SK-N-SH (cell line): ENCODE data around the gene ARHGEF40. TPM values are rescaled to one million over a fixed set of nuclear protein-coding genes. Genes with fewer than 3 reads are reported as not detected.

Experiments
- CTCF ChIA-PET: fragments of 300-600, 350-600 bp; formaldehyde crosslinking; extraction: SDS; loops from one replicate; lab custom pipeline; 2021; lab: Yijun Ruan, JAX
- POLR2A ChIA-PET: fragments of 350-600 bp; sonication (Branson Sonifier 250); formaldehyde crosslinking; extraction: SDS; loops from one replicate; lab custom pipeline; 2020; ENCODE audit warnings: antibody characterized with exemption, inconsistent platforms; lab: Yijun Ruan, JAX
- DNase-seq: peaks from one replicate; pipeline ENCODE4 v3.0.0; 2012
- H2AFZ ChIP-seq: fragments of 200-600 bp; sonication (generic); 2 replicates; pipeline ENCODE4 v1.8.1; 2016; ENCODE audit warnings: antibody characterized with exemption, mild to moderate bottlenecking, low read depth
- H3F3A ChIP-seq: fragments of 200-600 bp; sonication (generic); replicated peaks from 2 replicates; pipeline ENCODE3; 2016; ENCODE audit warnings: antibody characterized with exemption, mild to moderate bottlenecking; ENCODE audit not compliant: insufficient read depth
- H3K27ac ChIP-seq, 2 experiments: fragments of 200-500 bp in 1 of 2; fragments of 200-600 bp in 1 of 2; sonication (Bioruptor generic) in 1 of 2; sonication (generic), shearing (Covaris generic) in 1 of 2; 2 replicates each; pipeline versions ENCODE4 v1.5.1 to v1.6.1; 2014 to 2016; ENCODE audit warnings: low read depth in 2 of 2, inconsistent platforms in 1 of 2, low read length in 1 of 2, mild to moderate bottlenecking in 1 of 2, mixed read lengths in 1 of 2
- H3K27me3 ChIP-seq: fragments of 200-600 bp; sonication (generic), shearing (Covaris generic); 2 replicates; pipeline ENCODE4 v1.6.1; 2016; ENCODE audit warnings: mixed run types; ENCODE audit not compliant: insufficient read depth
- H3K36me3 ChIP-seq, 2 experiments: fragments of 200-500 bp in 1 of 2; fragments of 200-600 bp in 1 of 2; sonication (Bioruptor generic) in 1 of 2; sonication (generic) in 1 of 2; replicated peaks in 1 of 2; 2 replicates each; pipeline versions ENCODE3 to v1.5.1; 2014 to 2016; ENCODE audit warnings: low read length in 1 of 2, mild to moderate bottlenecking in 1 of 2; ENCODE audit not compliant: insufficient read depth in 2 of 2, control insufficient read depth in 1 of 2
- H3K4me1 ChIP-seq, 2 experiments: fragments of 200-500 bp in 1 of 2; fragments of 200-600 bp in 1 of 2; sonication (Bioruptor generic) in 1 of 2; sonication (generic), shearing (Covaris generic) in 1 of 2; 2 replicates each; pipeline versions ENCODE4 v1.5.1 to v1.6.1; 2014 to 2016; ENCODE audit warnings: low read depth in 1 of 2, low read length in 1 of 2, mixed run types in 1 of 2; ENCODE audit not compliant: insufficient read depth in 2 of 2, control insufficient read depth in 1 of 2
- H3K4me2 ChIP-seq: fragments of 200-600 bp; sonication (generic), shearing (Covaris generic); 2 replicates; pipeline ENCODE4 v1.6.1; 2017; ENCODE audit warnings: mixed run types
- H3K4me3 ChIP-seq, 2 experiments: fragments of 200-500 bp in 1 of 2; fragments of 200-600 bp in 1 of 2; sonication (Bioruptor generic) in 1 of 2; sonication (generic), shearing (Covaris generic) in 1 of 2; 2 replicates each; pipeline versions ENCODE4 v1.5.1 to v1.8.1; 2014 to 2016; ENCODE audit warnings: low read depth in 2 of 2, inconsistent platforms in 1 of 2, low read length in 1 of 2, mild to moderate bottlenecking in 1 of 2, mixed read lengths in 1 of 2, moderate library complexity in 1 of 2
- H3K79me2 ChIP-seq: fragments of 200-600 bp; sonication (generic); 2 replicates; pipeline ENCODE4 v1.8.1; 2017; ENCODE audit warnings: mild to moderate bottlenecking; ENCODE audit not compliant: insufficient read depth
- H3K9ac ChIP-seq: fragments of 200-600 bp; sonication (generic); 2 replicates; pipeline ENCODE4 v1.6.1; 2017; ENCODE audit warnings: mixed run types
- H3K9me2 ChIP-seq: fragments of 200-600 bp; sonication (generic); 2 replicates; pipeline ENCODE4 v1.6.1; 2017; ENCODE audit warnings: mixed run types
- H3K9me3 ChIP-seq: fragments of 200-600 bp; sonication (generic); 2 replicates; pipeline ENCODE4 v1.6.1; 2017; ENCODE audit warnings: mixed run types, mild to moderate bottlenecking, moderate library complexity
- H4K20me1 ChIP-seq: fragments of 200-600 bp; sonication (generic); 2 replicates; pipeline ENCODE4 v1.6.1; 2017; ENCODE audit warnings: mild to moderate bottlenecking, mixed run types; ENCODE audit not compliant: insufficient read depth
- CHD2 ChIP-seq: fragments of 150-350 bp; IDR thresholded peaks from 2 replicates; pipeline ENCODE4 v1.6.1; 2018; ENCODE audit warnings: low read length; ENCODE audit not compliant: partially characterized antibody
- EP300 ChIP-seq, 2 experiments: IDR thresholded peaks; 2 replicates each; pipeline versions ENCODE4 v1.4.0 to v1.6.1; 2012; ENCODE audit warnings: borderline replicate concordance in 1 of 2, low read depth in 1 of 2, low read length in 1 of 2
- FOSL2 ChIP-seq: IDR thresholded peaks from 2 replicates; pipeline ENCODE4 v1.4.0; 2012; ENCODE audit warnings: low read depth, mild to moderate bottlenecking, moderate library complexity, borderline replicate concordance
- FOXJ3 ChIP-seq: sonication (generic); formaldehyde crosslinking; IDR thresholded peaks from 2 replicates; pipeline ENCODE4 v1.5.1; 2020; ENCODE audit warnings: mild to moderate bottlenecking, missing genetic modification reagents
- GABPA ChIP-seq: IDR thresholded peaks from 2 replicates; pipeline ENCODE4 v1.4.0; 2012; ENCODE audit warnings: low read depth, mild to moderate bottlenecking
- MAX ChIP-seq: IDR thresholded peaks from 2 replicates; pipeline ENCODE4 v1.4.0; 2012; ENCODE audit warnings: low read depth
- MXI1 ChIP-seq: IDR thresholded peaks from 2 replicates; pipeline ENCODE4 v1.6.1; 2012; ENCODE audit warnings: mild to moderate bottlenecking, low read depth, low read length, improper control_type of control experiment
- POLR2AphosphoS5 ChIP-seq: IDR thresholded peaks from 2 replicates; pipeline ENCODE4 v1.6.1; 2012; ENCODE audit warnings: low read depth, low read length
- RAD21 ChIP-seq: IDR thresholded peaks from 2 replicates; pipeline ENCODE4 v1.6.1; 2012; ENCODE audit warnings: mild to moderate bottlenecking, low read length
- RCOR1 ChIP-seq: fragments of 150-350 bp; IDR thresholded peaks from 2 replicates; pipeline ENCODE4 v1.6.1; 2017; ENCODE audit warnings: antibody characterized with exemption, low read length
- RFX5 ChIP-seq: IDR thresholded peaks from 2 replicates; pipeline ENCODE4 v1.6.1; 2012; ENCODE audit warnings: mild to moderate bottlenecking, improper control_type of control experiment, low read length
- SIN3A ChIP-seq: IDR thresholded peaks from 2 replicates; pipeline ENCODE4 v1.6.1; 2012; ENCODE audit warnings: low read depth, mild to moderate bottlenecking, low read length, moderate library complexity, borderline replicate concordance
- SMC3 ChIP-seq: IDR thresholded peaks from 2 replicates; pipeline ENCODE4 v1.6.1; 2012; ENCODE audit warnings: low read depth, low read length, improper control_type of control experiment
- TAF1 ChIP-seq: IDR thresholded peaks from 2 replicates; pipeline ENCODE4 v1.6.1; 2012; ENCODE audit warnings: low read depth, mild to moderate bottlenecking, low read length, moderate library complexity, borderline replicate concordance
- TCF12 ChIP-seq: IDR thresholded peaks from 2 replicates; pipeline ENCODE4 v1.4.0; 2012
- WGBS: methylation state at CpG from one replicate; pipeline ENCODE4 v1.1.6; 2017; ENCODE audit warnings: low lambda C conversion rate; 5-methylcytosine and 5-hydroxymethylcytosine counted together
- polyA plus RNA-seq, 3 experiments: library from polyadenylated mRNA; depleted of rRNA; stranded (reverse); fragments of >200 nt; gene quantifications; 2 replicates each; pipeline ENCODE4 v1.2.3, GENCODE V29; 2012
- TF ChIP-seq, protein P1 (sequence below): fragments of 200-600 bp; sonication (generic); IDR thresholded peaks from 2 replicates; pipeline ENCODE4 v1.6.1; 2017; ENCODE audit warnings: antibody characterized with exemption, mild to moderate bottlenecking, moderate library complexity
- TF ChIP-seq, protein P2 (sequence below): IDR thresholded peaks from 2 replicates; pipeline ENCODE4 v1.6.1; 2012; ENCODE audit warnings: mild to moderate bottlenecking, low read depth, low read length, moderate library complexity

ARHGEF40 gene
- polyA plus RNA-seq, 1 of the 3 experiments (the other 2 are of a cell fraction): 58.8 TPM

DNA sequence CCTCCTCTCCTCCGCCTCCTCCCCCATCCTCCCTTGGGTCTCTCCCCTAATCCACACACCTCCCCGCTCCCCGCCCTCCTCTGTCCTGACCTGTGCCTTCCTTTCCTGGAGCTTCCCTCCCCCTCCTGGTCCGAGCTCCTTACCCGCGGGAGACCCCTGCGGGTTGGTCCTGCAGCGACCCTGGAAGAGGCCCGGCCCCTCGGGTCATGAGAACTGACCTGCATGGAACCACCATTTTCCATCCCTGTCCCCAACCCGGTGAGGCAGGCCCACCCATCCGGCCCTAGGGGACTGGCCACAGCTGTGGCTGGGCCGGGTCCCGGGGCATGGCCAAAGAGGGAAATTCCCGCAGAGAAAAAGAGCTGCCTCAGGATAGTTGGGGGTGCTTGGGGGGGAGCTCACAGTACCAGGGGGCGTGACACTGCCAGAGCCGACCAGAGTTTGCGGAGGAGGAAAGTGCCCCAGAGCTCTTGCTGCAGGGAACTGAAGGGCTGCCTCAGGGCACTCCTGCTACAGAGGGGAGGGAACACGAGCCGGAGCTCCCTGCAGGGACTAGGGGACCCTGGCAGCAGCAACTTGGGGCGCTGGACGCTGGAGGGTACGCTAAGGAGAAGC, 613 bp downstream of the ARHGEF40 start:
- Histone ChIP-seq H3K27me3 (no peaks in the 10 kb centered on the region), H3K27ac (peak overlapping the region; percentile 98 to 99), H2AFZ (peak overlapping the region; percentile 39; the same call in 1 of the 2 replicates), H3K4me2 (peak overlapping the region; percentile 95), H3F3A (peaks cover 30% of the 10 kb centered on the region), H3K79me2 (peaks cover 51% of the 10 kb centered on the region), H3K9ac (peak overlapping the region; percentile 93), H3K9me3 (no peaks in the 10 kb centered on the region), H3K4me1 (peaks cover 22 to 33% of the 10 kb centered on the region in 2 experiments), H4K20me1 (0 out of 2 replicates have a peak, but pooled peaks cover 8% of the 10 kb centered on the region), H3K36me3 (peaks cover 22 to 32% of the 10 kb centered on the region in 2 experiments), H3K9me2 (no peaks in the 10 kb centered on the region), H3K4me3 (peak overlapping the region; percentile 81 to 89)
- DNase-seq: peak; percentile 71
- TF ChIP-seq SIN3A: peak; percentile 58; the same call in 1 of the 2 replicates
- TF ChIP-seq RFX5: no peak
- TF ChIP-seq RCOR1: no peak
- TF ChIP-seq FOSL2: no peak
- TF ChIP-seq, protein P1, sequence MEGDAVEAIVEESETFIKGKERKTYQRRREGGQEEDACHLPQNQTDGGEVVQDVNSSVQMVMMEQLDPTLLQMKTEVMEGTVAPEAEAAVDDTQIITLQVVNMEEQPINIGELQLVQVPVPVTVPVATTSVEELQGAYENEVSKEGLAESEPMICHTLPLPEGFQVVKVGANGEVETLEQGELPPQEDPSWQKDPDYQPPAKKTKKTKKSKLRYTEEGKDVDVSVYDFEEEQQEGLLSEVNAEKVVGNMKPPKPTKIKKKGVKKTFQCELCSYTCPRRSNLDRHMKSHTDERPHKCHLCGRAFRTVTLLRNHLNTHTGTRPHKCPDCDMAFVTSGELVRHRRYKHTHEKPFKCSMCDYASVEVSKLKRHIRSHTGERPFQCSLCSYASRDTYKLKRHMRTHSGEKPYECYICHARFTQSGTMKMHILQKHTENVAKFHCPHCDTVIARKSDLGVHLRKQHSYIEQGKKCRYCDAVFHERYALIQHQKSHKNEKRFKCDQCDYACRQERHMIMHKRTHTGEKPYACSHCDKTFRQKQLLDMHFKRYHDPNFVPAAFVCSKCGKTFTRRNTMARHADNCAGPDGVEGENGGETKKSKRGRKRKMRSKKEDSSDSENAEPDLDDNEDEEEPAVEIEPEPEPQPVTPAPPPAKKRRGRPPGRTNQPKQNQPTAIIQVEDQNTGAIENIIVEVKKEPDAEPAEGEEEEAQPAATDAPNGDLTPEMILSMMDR: no peak
- no peak for TF ChIP-seq FOXJ3 (CRISPR knock-in tag)
- ChIA-PET POLR2A (interaction anchor here (0.7 to 2.7 kb wide), 12 partner anchors 9 to 728 kb away, joined by 3 to 19 read pairs (median 8); partner anchors contain the start of genes PARP2, TMEM253 and ZNF219), CTCF (interaction anchor here (0.7 to 13.2 kb wide), 17 partner anchors 12 to 100 kb away, joined by 3 to 296 read pairs (median 5); partner anchors contain the start of genes TMEM253, TPPP2 and ZNF219)
- 1% methylated on average over 20 of the region's 23 CpGs for WGBS

DNA sequence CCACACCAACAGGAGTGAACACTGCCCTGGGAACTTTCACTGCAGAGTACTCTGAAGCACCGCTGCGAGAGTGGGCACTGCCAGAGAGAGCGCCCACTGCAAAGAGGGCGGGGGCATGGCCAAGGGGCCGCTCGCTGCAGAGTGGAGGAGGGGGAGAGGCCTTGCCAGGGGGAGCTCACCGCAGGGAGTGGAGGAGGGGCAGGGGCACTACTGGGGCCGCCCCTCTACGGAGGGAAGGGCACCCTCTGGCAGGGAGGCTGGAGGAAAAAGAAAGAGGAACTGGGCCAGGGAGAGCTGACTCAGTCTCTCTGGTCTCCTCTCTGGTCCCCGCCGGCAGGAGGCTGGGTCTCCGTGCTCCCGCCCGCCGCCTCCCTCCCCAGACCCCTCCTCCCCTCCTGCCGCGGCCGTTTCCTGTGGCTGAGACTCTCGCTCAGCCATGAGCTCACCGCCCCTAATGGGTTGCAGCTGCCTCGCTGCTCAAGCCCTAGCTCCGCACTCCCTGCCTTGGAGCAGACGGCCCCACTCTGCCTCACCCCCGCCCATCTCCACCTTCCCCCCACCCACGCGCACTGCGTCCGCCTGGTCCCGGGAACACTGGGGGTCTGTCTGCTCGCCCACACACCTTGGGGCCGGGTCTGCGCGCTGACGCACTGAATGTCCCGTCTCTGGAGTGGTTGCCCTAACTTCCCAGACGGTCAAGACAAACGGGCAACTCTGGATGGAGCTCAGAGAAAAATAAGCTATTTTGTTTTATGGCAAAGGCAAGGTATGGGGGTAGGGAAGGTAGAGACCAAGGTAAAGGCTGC, 1.3 kb downstream of the ARHGEF40 start:
- H3K9me3 ChIP-seq: no peaks in the 10 kb centered on the region
- CTCF ChIA-PET: interaction anchor here (0.9 to 13.2 kb wide), 17 partner anchors 10 to 101 kb away, joined by 3 to 296 read pairs (median 5); partner anchors contain the start of genes TMEM253, TPPP2 and ZNF219
- WGBS: 5% methylated on average over 26 of the region's 37 CpGs

More for the DNA sequence above, 1.3 kb downstream of the ARHGEF40 start:
- peak overlapping the region; percentile 95 for H3K4me2 ChIP-seq
- H3K4me1 ChIP-seq: peaks cover 22 to 37% of the 10 kb centered on the region in 2 experiments
- no peaks in the 10 kb centered on the region for H3K27me3 ChIP-seq
- H3K27ac ChIP-seq: peak overlapping the region; percentile 98 to 99
- TF ChIP-seq EP300 (IDR thresholded peaks at IDR 0.05; ENCODE audit: borderline replicate concordance in 1 of 2, low read depth in 1 of 2, low read length in 1 of 2) (peak in 1 of 2 experiments; percentile 25; a peak in 1 of 4 replicates), POLR2AphosphoS5 (peak; percentile 47; the same call in 1 of the 2 replicates), TAF1 (peak; percentile 55; the same call in 1 of the 2 replicates), MXI1 (no peak), SMC3 (no peak), TCF12 (peak; percentile 90), GABPA (0 out of 2 replicates have a peak, but pooled peaks have one; percentile 10), MAX (peak; percentile 62), RAD21 (0 out of 2 replicates have a peak, but pooled peaks have one; percentile 2), CHD2 (peak; percentile 73)
- TF ChIP-seq, protein P2, sequence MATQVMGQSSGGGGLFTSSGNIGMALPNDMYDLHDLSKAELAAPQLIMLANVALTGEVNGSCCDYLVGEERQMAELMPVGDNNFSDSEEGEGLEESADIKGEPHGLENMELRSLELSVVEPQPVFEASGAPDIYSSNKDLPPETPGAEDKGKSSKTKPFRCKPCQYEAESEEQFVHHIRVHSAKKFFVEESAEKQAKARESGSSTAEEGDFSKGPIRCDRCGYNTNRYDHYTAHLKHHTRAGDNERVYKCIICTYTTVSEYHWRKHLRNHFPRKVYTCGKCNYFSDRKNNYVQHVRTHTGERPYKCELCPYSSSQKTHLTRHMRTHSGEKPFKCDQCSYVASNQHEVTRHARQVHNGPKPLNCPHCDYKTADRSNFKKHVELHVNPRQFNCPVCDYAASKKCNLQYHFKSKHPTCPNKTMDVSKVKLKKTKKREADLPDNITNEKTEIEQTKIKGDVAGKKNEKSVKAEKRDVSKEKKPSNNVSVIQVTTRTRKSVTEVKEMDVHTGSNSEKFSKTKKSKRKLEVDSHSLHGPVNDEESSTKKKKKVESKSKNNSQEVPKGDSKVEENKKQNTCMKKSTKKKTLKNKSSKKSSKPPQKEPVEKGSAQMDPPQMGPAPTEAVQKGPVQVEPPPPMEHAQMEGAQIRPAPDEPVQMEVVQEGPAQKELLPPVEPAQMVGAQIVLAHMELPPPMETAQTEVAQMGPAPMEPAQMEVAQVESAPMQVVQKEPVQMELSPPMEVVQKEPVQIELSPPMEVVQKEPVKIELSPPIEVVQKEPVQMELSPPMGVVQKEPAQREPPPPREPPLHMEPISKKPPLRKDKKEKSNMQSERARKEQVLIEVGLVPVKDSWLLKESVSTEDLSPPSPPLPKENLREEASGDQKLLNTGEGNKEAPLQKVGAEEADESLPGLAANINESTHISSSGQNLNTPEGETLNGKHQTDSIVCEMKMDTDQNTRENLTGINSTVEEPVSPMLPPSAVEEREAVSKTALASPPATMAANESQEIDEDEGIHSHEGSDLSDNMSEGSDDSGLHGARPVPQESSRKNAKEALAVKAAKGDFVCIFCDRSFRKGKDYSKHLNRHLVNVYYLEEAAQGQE: 0 out of 2 replicates have a peak, but pooled peaks have one; percentile 44
- TF ChIP-seq, all 33 proteins: peak for 9
- H3K79me2 ChIP-seq: peaks cover 57% of the 10 kb centered on the region
- peak overlapping the region; percentile 81 to 89 for H3K4me3 ChIP-seq
- H4K20me1 ChIP-seq: 0 out of 2 replicates have a peak, but pooled peaks cover 8% of the 10 kb centered on the region
- H3K9ac ChIP-seq: peak overlapping the region; percentile 93
- peaks cover 29 to 40% of the 10 kb centered on the region in 2 experiments for H3K36me3 ChIP-seq
- H2AFZ ChIP-seq: no peak overlapping the region; the same call in 1 of the 2 replicates
- no peaks in the 10 kb centered on the region for H3K9me2 ChIP-seq
- POLR2A ChIA-PET: interaction anchor here (0.9 to 2.7 kb wide), 12 partner anchors 9 to 728 kb away, joined by 3 to 19 read pairs (median 8); partner anchors contain the start of genes PARP2, TMEM253 and ZNF219
- H3F3A ChIP-seq: peaks cover 30% of the 10 kb centered on the region
- DNase-seq: peak; percentile 95
